GM23338 (cell line): ENCODE results near the gene ODAD4.

Source experiments
- POLR2AphosphoS5 ChIP-seq: IDR thresholded peaks from 2 replicates; pipeline ENCODE4 v1.6.1; 2016; ENCODE audit warnings: antibody characterized with exemption, low read depth
- TF ChIP-seq, protein P1 (sequence below), 2 experiments: fragments of 200-600 bp in 1 of 2; sonication (generic) in 1 of 2; conservative IDR thresholded peaks; 2 replicates each; pipeline versions ENCODE4 v1.5.1 to v1.6.1; 2016 to 2017; ENCODE audit warnings: antibody characterized with exemption in 2 of 2, low read depth in 2 of 2, mild to moderate bottlenecking in 2 of 2, moderate library complexity in 1 of 2

DNA sequence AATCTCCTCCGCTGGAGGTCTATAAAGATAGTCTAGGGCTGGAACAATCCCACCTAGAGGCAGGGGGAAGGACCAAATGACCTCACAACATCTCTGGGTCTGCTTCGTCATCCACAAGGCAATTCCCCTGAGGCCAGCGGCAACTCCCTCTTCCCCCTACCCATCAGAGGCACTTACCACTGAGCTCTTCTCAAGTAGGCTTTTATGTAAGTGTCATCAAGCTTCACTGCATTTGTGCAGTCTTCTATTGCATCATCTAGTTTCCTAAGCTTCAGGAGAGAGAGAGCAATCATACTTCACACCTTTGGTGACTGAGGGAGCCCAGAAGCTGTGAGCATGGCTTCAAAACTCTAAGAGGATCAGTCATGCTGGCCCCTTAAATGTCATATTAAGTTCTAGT lies 57.2 kb downstream of the ODAD4 start:
- TF ChIP-seq POLR2AphosphoS5: no peak
- TF ChIP-seq, protein P1, sequence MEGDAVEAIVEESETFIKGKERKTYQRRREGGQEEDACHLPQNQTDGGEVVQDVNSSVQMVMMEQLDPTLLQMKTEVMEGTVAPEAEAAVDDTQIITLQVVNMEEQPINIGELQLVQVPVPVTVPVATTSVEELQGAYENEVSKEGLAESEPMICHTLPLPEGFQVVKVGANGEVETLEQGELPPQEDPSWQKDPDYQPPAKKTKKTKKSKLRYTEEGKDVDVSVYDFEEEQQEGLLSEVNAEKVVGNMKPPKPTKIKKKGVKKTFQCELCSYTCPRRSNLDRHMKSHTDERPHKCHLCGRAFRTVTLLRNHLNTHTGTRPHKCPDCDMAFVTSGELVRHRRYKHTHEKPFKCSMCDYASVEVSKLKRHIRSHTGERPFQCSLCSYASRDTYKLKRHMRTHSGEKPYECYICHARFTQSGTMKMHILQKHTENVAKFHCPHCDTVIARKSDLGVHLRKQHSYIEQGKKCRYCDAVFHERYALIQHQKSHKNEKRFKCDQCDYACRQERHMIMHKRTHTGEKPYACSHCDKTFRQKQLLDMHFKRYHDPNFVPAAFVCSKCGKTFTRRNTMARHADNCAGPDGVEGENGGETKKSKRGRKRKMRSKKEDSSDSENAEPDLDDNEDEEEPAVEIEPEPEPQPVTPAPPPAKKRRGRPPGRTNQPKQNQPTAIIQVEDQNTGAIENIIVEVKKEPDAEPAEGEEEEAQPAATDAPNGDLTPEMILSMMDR (conservative IDR thresholded peaks at IDR 0.05; ENCODE audit: low read depth in 2 of 2): no peak
